Measurements from ENCODE around the gene CALD1.

The CALD1 gene

GRCh38 chr7:134785842-134786241 lies 6.4 kb downstream of the CALD1 start:
- DNase-seq (ENCODE audit: low read depth, low spot score): no peak
- CTCF ChIA-PET: interaction anchor here (0.9 to 9.7 kb wide), 10 partner anchors 19 to 99 kb away, joined by 3 to 80 read pairs (median 4); no protein-coding TSS in a partner anchor
- no peak for TF ChIP-seq CTCF (IDR thresholded peaks at IDR 0.05; ENCODE audit: insufficient read depth, low read length, missing control alignments)
- POLR2A ChIA-PET: interaction anchor here (1.1 to 9.3 kb wide), 3 partner anchors 15 to 95 kb away, joined by 3 to 127 read pairs (median 4); no protein-coding TSS in a partner anchor
- peak overlapping the region; percentile 38 for H3K4me3 ChIP-seq (ENCODE audit: low read depth, low read length)

GRCh38 chr7:134787064-134787463 lies 7.6 kb downstream of the CALD1 start:
- DNase-seq (ENCODE audit: low read depth, low spot score): no peak

GRCh38 chr7:134787720-134788119 lies 8.3 kb downstream of the CALD1 start:
- no peak for DNase-seq (ENCODE audit: low read depth, low spot score)
- POLR2A ChIA-PET: interaction anchor here (0.8 to 9.3 kb wide), 3 partner anchors 77 to 137 kb away, joined by 3 to 127 read pairs (median 3); no protein-coding TSS in a partner anchor
- TF ChIP-seq CTCF (IDR thresholded peaks at IDR 0.05; ENCODE audit: insufficient read depth, low read length, missing control alignments): no peak
- no peak overlapping the region for H3K4me3 ChIP-seq (ENCODE audit: low read depth, low read length)
- CTCF ChIA-PET: interaction anchor here (1.4 to 9.7 kb wide), 3 partner anchors 38 to 101 kb away, joined by 4 to 80 read pairs (median 8); no protein-coding TSS in a partner anchor

More at GRCh38 chr7:134787064-134787463, 7.6 kb downstream of the CALD1 start:
- POLR2A ChIA-PET: interaction anchor here (0.8 to 9.3 kb wide), 2 partner anchors 76 to 96 kb away, joined by 3 to 127 read pairs; no protein-coding TSS in a partner anchor
- TF ChIP-seq CTCF (IDR thresholded peaks at IDR 0.05; ENCODE audit: insufficient read depth, low read length, missing control alignments): no peak
- CTCF ChIA-PET: interaction anchor here (1.1 to 9.7 kb wide), 5 partner anchors 32 to 100 kb away, joined by 3 to 80 read pairs (median 5); no protein-coding TSS in a partner anchor
- H3K4me3 ChIP-seq (ENCODE audit: low read depth, low read length): no peak overlapping the region; the same call in 1 of the 2 replicates

GRCh38 chr7:134788191-134788590 lies 8.8 kb downstream of the CALD1 start:
- TF ChIP-seq CTCF (IDR thresholded peaks at IDR 0.05; ENCODE audit: insufficient read depth, low read length, missing control alignments): no peak
- no peak overlapping the region for H3K4me3 ChIP-seq (ENCODE audit: low read depth, low read length)
- POLR2A ChIA-PET: interaction anchor here (0.7 to 9.3 kb wide), 4 partner anchors 62 to 137 kb away, joined by 3 to 127 read pairs (median 3); no protein-coding TSS in a partner anchor
- CTCF ChIA-PET: interaction anchor here (0.6 to 9.7 kb wide), 4 partner anchors 38 to 101 kb away, joined by 3 to 80 read pairs (median 6); no protein-coding TSS in a partner anchor
- no peak for DNase-seq (ENCODE audit: low read depth, low spot score)

GRCh38 chr7:134789967-134790685 lies 10.7 kb downstream of the CALD1 start:
- CTCF ChIA-PET: interaction anchor here (0.8 to 9.7 kb wide), 6 partner anchors 37 to 154 kb away, joined by 3 to 80 read pairs (median 3); no protein-coding TSS in a partner anchor
- H3K4me3 ChIP-seq (ENCODE audit: low read depth, low read length): no peak overlapping the region
- no peak for TF ChIP-seq CTCF (IDR thresholded peaks at IDR 0.05; ENCODE audit: insufficient read depth, low read length, missing control alignments)
- no peak for DNase-seq (ENCODE audit: low read depth, low spot score)
- POLR2A ChIA-PET: interaction anchor here (0.7 to 9.3 kb wide), 5 partner anchors 9 to 99 kb away, joined by 3 to 127 read pairs (median 4); partner anchors contain the start of gene CALD1

- ChIA-PET CTCF (interaction anchor here (0.7 to 2.1 kb wide), 3 partner anchors 14 to 103 kb away, joined by 3 to 11 read pairs (median 3); partner anchors contain the start of gene CALD1), POLR2A (interaction anchor here (1.0 to 1.9 kb wide), 2 partner anchors 14 to 103 kb away, joined by 5 to 7 read pairs; partner anchors contain the start of gene CALD1)
- no peak overlapping the region for H3K4me3 ChIP-seq (ENCODE audit: low read depth, low read length)
- DNase-seq (ENCODE audit: low read depth, low spot score): no peak
- TF ChIP-seq CTCF (IDR thresholded peaks at IDR 0.05; ENCODE audit: insufficient read depth, low read length, missing control alignments): no peak
Observed at GRCh38 chr7:134792968-134793367, 13.5 kb downstream of the CALD1 start.

All from AG04449 (cell line).